HepG2 (cell line): Measurements from ENCODE around the gene SDHD. TPM values are rescaled to one million over a fixed set of nuclear protein-coding genes. Genes with fewer than 3 reads are reported as not detected.

Source experiments
- CBX1 ChIP-seq: IDR thresholded peaks from one replicate; pipeline ENCODE4 v1.6.1; 2016; ENCODE audit warnings: antibody characterized with exemption, low read depth
- E2F2 ChIP-seq: sonication (generic); formaldehyde crosslinking; IDR thresholded peaks from 2 replicates; pipeline ENCODE4 v1.4.0; 2020; ENCODE audit warnings: missing genetic modification reagents, borderline replicate concordance
- HINFP ChIP-seq: sonication (generic); formaldehyde crosslinking; IDR thresholded peaks from 2 replicates; pipeline ENCODE4 v1.4.0; 2020; ENCODE audit warnings: low read depth, mild to moderate bottlenecking, missing genetic modification reagents
- KDM5B ChIP-seq: sonication (generic); formaldehyde crosslinking; IDR thresholded peaks from 2 replicates; pipeline ENCODE4 v1.4.0; 2020; ENCODE audit warnings: missing genetic modification reagents, mild to moderate bottlenecking, borderline replicate concordance
- RAD21 ChIP-seq: fragments of 450-650 bp; formaldehyde crosslinking; IDR thresholded peaks from 2 replicates; pipeline ENCODE4 v1.5.0; 2020; ENCODE audit warnings: mild to moderate bottlenecking
- RELA ChIP-seq: sonication (generic); formaldehyde crosslinking; IDR thresholded peaks from 2 replicates; pipeline ENCODE4 v1.4.0; 2020; ENCODE audit warnings: missing genetic modification reagents
- SKI ChIP-seq: fragments of 450-650 bp; IDR thresholded peaks from one replicate; pipeline ENCODE4 v1.6.1; 2018; ENCODE audit warnings: mild to moderate bottlenecking; ENCODE audit not compliant: partially characterized antibody
- SNAPC4 ChIP-seq: sonication (generic); formaldehyde crosslinking; IDR thresholded peaks from 2 replicates; pipeline ENCODE4 v1.4.0; 2020; ENCODE audit warnings: mild to moderate bottlenecking, missing genetic modification reagents
- ZNF143 ChIP-seq: sonication (generic); formaldehyde crosslinking; IDR thresholded peaks from 2 replicates; pipeline ENCODE4 v1.4.0; 2020; ENCODE audit warnings: missing genetic modification reagents
- ZNF609 ChIP-seq: sonication (generic); formaldehyde crosslinking; IDR thresholded peaks from 2 replicates; pipeline ENCODE4 v1.4.0; 2020; ENCODE audit warnings: mild to moderate bottlenecking, missing genetic modification reagents, borderline replicate concordance
- polyA plus RNA-seq, 8 experiments: library from polyadenylated mRNA; depleted of rRNA in 3 of 8; stranded (reverse) in 7 of 8; unstranded in 1 of 8; fragments of >200 nt; fragmentation: Illumina TruSeq in 4 of 8; extraction: Trizol in 4 of 8; gene quantifications; 2 replicates each; pipeline versions ENCODE4 v1.2.1 to v1.2.3, GENCODE V29; 2011 to 2016; ENCODE audit warnings: low read depth in 4 of 8, missing spikeins in 1 of 8, mixed read lengths in 1 of 8; ENCODE audit not compliant: insufficient read depth in 1 of 8
- total RNA-seq, 5 experiments: library from RNA; depleted of rRNA; stranded (reverse); fragments of >200 nt; fragmentation: Illumina TruSeq; extraction: Trizol; gene quantifications; 2 replicates each; pipeline ENCODE4 v1.2.3, GENCODE V29; 2016; ENCODE audit warnings: low read depth in 1 of 5
- TF ChIP-seq, protein P1 (sequence below): sonication (generic); formaldehyde crosslinking; conservative IDR thresholded peaks from 2 replicates; pipeline ENCODE4 v1.4.0; 2020; ENCODE audit warnings: mild to moderate bottlenecking, missing genetic modification reagents, moderate library complexity

The SDHD gene
- total and polyA plus RNA-seq, 2 of the 13 experiments (the other 11 are each of a cell fraction or from before 2014, with no cell fraction given) = 117 to 123 TPM

GRCh38 chr11:112086422-112087191 lies at the start of gene SDHD, which contains the start of gene TIMM8B (continued):
- TF ChIP-seq KDM5B (CRISPR knock-in tag) (peak; percentile 69; the same call in 1 of the 2 replicates), RELA (CRISPR knock-in tag) (0 out of 2 replicates have a peak, but pooled peaks have one; percentile 34), RAD21 (CRISPR knock-in tag) (peak; percentile 52), SKI (no peak), SNAPC4 (CRISPR knock-in tag) (no peak), ZNF143 (CRISPR knock-in tag) (peak; percentile 66; the same call in 1 of the 2 replicates), ZNF609 (CRISPR knock-in tag) (0 out of 2 replicates have a peak, but pooled peaks have one; percentile 32), CBX1 (no peak), E2F2 (CRISPR knock-in tag) (no peak), HINFP (no peak)
- TF ChIP-seq, protein P1, sequence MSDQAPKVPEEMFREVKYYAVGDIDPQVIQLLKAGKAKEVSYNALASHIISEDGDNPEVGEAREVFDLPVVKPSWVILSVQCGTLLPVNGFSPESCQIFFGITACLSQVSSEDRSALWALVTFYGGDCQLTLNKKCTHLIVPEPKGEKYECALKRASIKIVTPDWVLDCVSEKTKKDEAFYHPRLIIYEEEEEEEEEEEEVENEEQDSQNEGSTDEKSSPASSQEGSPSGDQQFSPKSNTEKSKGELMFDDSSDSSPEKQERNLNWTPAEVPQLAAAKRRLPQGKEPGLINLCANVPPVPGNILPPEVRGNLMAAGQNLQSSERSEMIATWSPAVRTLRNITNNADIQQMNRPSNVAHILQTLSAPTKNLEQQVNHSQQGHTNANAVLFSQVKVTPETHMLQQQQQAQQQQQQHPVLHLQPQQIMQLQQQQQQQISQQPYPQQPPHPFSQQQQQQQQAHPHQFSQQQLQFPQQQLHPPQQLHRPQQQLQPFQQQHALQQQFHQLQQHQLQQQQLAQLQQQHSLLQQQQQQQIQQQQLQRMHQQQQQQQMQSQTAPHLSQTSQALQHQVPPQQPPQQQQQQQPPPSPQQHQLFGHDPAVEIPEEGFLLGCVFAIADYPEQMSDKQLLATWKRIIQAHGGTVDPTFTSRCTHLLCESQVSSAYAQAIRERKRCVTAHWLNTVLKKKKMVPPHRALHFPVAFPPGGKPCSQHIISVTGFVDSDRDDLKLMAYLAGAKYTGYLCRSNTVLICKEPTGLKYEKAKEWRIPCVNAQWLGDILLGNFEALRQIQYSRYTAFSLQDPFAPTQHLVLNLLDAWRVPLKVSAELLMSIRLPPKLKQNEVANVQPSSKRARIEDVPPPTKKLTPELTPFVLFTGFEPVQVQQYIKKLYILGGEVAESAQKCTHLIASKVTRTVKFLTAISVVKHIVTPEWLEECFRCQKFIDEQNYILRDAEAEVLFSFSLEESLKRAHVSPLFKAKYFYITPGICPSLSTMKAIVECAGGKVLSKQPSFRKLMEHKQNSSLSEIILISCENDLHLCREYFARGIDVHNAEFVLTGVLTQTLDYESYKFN = no peak; the same call in 1 of the 2 replicates
